ENCODE results near the gene HNRNPH2.

The HNRNPH2 gene

DNA sequence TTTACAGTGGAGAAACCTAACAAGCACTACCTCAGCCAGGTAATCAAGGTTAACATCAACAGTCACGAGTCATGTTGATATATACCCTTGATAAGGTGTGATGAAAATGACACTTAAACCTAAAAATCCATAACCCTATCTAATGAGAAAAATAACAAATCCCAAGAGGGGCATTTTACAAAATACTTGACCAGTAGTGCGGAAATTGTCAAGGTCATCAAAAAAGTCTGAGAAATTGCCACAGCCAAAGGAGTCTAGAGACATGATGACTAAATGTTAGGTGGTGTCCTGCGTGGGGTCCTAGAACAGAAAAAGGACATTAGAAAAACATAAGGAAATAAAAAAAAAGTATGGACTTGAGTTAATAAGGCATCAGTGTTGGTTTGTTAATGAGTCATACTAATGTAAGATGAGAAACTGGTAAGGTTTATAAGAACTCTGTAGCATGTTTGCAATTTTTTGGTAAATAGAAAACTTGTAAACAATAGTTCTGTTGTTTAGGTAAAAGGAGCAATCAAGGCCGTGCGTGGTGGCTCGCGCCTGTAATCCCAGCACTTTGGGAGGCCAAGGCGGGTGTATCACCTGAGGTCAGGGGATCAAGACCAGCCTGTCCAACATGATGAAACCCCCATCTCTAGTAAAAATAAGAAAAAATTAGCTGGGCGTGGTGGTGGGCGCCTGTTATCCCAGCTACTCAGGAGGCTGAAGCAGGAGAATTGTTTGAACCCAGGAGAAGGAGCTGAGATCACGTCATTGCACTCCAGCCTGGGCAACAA, 14.3 kb upstream of the HNRNPH2 start:
- TF ChIP-seq SIN3A (IDR thresholded peaks at IDR 0.05; ENCODE audit: borderline replicate concordance, insufficient read depth, low read length) = no peak
- no peak for TF ChIP-seq TAF1 (IDR thresholded peaks at IDR 0.05; ENCODE audit: borderline replicate concordance, insufficient read depth, low read length)
- TF ChIP-seq POLR2AphosphoS5 (IDR thresholded peaks at IDR 0.05; ENCODE audit: low read depth, low read length) = no peak; the same call in 1 of the 2 replicates
- no peak for TF ChIP-seq FOXP2 (optimal IDR thresholded peaks at IDR 0.05; ENCODE audit: borderline replicate concordance, extremely low read depth, extremely low read length, insufficient read depth)
- TF ChIP-seq, protein P1, sequence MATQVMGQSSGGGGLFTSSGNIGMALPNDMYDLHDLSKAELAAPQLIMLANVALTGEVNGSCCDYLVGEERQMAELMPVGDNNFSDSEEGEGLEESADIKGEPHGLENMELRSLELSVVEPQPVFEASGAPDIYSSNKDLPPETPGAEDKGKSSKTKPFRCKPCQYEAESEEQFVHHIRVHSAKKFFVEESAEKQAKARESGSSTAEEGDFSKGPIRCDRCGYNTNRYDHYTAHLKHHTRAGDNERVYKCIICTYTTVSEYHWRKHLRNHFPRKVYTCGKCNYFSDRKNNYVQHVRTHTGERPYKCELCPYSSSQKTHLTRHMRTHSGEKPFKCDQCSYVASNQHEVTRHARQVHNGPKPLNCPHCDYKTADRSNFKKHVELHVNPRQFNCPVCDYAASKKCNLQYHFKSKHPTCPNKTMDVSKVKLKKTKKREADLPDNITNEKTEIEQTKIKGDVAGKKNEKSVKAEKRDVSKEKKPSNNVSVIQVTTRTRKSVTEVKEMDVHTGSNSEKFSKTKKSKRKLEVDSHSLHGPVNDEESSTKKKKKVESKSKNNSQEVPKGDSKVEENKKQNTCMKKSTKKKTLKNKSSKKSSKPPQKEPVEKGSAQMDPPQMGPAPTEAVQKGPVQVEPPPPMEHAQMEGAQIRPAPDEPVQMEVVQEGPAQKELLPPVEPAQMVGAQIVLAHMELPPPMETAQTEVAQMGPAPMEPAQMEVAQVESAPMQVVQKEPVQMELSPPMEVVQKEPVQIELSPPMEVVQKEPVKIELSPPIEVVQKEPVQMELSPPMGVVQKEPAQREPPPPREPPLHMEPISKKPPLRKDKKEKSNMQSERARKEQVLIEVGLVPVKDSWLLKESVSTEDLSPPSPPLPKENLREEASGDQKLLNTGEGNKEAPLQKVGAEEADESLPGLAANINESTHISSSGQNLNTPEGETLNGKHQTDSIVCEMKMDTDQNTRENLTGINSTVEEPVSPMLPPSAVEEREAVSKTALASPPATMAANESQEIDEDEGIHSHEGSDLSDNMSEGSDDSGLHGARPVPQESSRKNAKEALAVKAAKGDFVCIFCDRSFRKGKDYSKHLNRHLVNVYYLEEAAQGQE (IDR thresholded peaks at IDR 0.05; ENCODE audit: insufficient read depth in 1 of 2, low read depth in 2 of 2, low read length in 2 of 2) = no peak

DNA sequence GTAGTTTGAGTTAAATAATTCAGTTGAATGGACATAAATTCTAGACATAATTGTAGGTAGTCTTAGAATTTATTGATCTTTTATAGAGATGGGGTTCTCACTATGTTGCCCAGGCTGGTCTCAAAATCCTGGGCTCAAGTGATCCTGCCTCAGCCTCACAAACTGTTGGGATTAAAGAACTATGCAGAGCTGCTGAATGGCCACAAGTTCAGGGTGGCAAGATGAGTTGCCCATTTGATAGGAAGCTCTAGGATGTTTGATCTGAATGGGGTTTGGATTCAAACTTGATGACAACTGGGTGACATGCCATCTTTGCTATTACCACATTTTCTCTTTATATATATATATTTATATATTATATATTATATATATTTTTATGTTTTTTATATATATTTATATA, 13.7 kb upstream of the HNRNPH2 start:
- TF ChIP-seq TAF1 (IDR thresholded peaks at IDR 0.05; ENCODE audit: borderline replicate concordance, insufficient read depth, low read length) = no peak
- TF ChIP-seq POLR2AphosphoS5 (IDR thresholded peaks at IDR 0.05; ENCODE audit: low read depth, low read length) = 0 out of 2 replicates have a peak, but pooled peaks have one; percentile 23

DNA sequence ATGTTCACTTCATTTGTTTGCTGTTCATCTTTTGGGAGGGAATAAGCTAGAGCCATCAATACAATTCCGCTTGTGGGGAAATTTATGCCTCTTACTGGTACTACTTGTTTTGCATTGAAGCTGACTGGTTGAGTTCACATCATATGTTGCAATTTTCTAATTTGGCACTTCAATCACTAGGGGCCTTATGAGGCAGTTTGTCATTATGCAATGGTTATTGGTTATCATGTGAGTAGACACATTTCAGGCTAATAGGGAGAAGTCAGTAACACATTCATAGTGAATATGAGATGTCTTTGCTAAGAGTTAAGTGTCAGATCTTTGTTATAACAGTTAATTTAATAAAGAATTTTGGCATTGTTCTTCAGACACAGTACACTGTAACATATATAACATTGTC, 12.2 kb upstream of the HNRNPH2 start:
- TF ChIP-seq, protein P1 (IDR thresholded peaks at IDR 0.05; ENCODE audit: insufficient read depth in 1 of 2, low read depth in 2 of 2, low read length in 2 of 2) = no peak
- peak; percentile 40; the same call in 1 of the 2 replicates for TF ChIP-seq POLR2AphosphoS5 (IDR thresholded peaks at IDR 0.05; ENCODE audit: low read depth, low read length)

DNA sequence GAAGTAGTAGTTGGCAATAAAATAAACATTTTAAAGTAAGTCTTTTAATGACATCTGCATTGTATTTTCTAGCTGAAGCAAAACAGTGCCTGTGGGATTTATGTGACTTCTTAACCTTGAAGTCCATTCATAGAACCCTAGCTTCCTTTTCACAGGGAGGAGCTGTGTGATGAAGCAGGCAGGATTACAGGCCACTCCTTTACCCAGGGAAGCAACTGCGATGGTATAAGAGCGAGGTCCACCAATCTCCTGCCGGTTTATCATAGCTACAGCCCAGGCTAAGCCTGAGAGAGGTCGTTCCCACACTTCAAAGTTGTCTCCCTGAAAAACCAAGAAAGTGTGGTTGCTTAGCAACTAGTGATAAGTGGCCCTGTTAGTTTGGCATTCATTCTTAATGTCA, 10.2 kb upstream of the HNRNPH2 start:
- TF ChIP-seq POLR2AphosphoS5 (IDR thresholded peaks at IDR 0.05; ENCODE audit: low read depth, low read length) (no peak), SIN3A (IDR thresholded peaks at IDR 0.05; ENCODE audit: borderline replicate concordance, insufficient read depth, low read length) (no peak), TAF1 (IDR thresholded peaks at IDR 0.05; ENCODE audit: borderline replicate concordance, insufficient read depth, low read length) (no peak), FOXP2 (optimal IDR thresholded peaks at IDR 0.05; ENCODE audit: borderline replicate concordance, extremely low read depth, extremely low read length, insufficient read depth) (no peak)
- TF ChIP-seq, protein P1 (IDR thresholded peaks at IDR 0.05; ENCODE audit: insufficient read depth in 1 of 2, low read depth in 2 of 2, low read length in 2 of 2) = no peak

DNA sequence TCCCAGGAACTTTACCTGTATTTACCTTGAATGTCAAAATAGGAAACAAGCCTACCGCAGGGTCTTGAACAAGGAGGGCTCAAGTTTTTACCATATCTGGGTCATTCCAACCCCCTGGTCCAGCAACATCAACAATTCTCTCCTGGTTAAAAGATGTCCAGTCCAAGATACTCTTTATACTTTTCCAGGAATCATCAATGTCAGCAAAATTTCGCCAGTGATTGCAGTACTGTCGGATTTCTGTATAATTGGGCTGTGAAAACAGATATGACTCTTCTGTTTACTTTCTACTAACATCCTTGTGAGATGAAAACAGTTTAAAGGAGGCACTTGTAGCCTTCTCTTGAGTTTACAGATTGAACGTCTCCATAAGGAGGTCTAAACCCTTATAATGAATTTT, 9.3 kb upstream of the HNRNPH2 start:
- TF ChIP-seq TAF1 (IDR thresholded peaks at IDR 0.05; ENCODE audit: borderline replicate concordance, insufficient read depth, low read length) = no peak
- no peak for TF ChIP-seq SIN3A (IDR thresholded peaks at IDR 0.05; ENCODE audit: borderline replicate concordance, insufficient read depth, low read length)
- TF ChIP-seq FOXP2 (optimal IDR thresholded peaks at IDR 0.05; ENCODE audit: borderline replicate concordance, extremely low read depth, extremely low read length, insufficient read depth) = no peak
- TF ChIP-seq, protein P1 (IDR thresholded peaks at IDR 0.05; ENCODE audit: insufficient read depth in 1 of 2, low read depth in 2 of 2, low read length in 2 of 2) = no peak
- no peak for TF ChIP-seq POLR2AphosphoS5 (IDR thresholded peaks at IDR 0.05; ENCODE audit: low read depth, low read length)

All from PFSK-1 (cell line).